Keratinocyte (primary cell): Measurements from ENCODE around the gene SCP2. TPM values are rescaled to one million over a fixed set of nuclear protein-coding genes. Genes with fewer than 3 reads are reported as not detected.

Source experiments
- DNase-seq: peaks from one replicate; pipeline ENCODE4 v3.0.0-alpha.2; 2011; ENCODE audit warnings: low read depth, missing footprints, low spot score
- FAIRE-seq: peaks from 2 replicates; lab custom pipeline; 2011; peaks lifted over from hg19 to GRCh38; lab: Jason Lieb, UNC
- H2AFZ ChIP-seq: 2 replicates; pipeline ENCODE4 v1.6.0; 2012; ENCODE audit warnings: low read length, control low read depth, inconsistent platforms; ENCODE audit not compliant: control insufficient read depth
- H3K27ac ChIP-seq: 2 replicates; pipeline ENCODE4 v1.5.1; 2011; ENCODE audit warnings: low read length; ENCODE audit not compliant: control insufficient read depth, insufficient read depth
- H3K27me3 ChIP-seq: 3 replicates; pipeline ENCODE4 v1.6.0; 2011; ENCODE audit warnings: low read length; ENCODE audit not compliant: control insufficient read depth, insufficient read depth; ENCODE audit errors: extremely low read depth
- H3K36me3 ChIP-seq, 2 experiments: 2 replicates in 1 of 2; 3 replicates in 1 of 2; pipeline ENCODE4 v1.5.1; 2011; ENCODE audit warnings: low read length in 2 of 2, mild to moderate bottlenecking in 1 of 2; ENCODE audit not compliant: control insufficient read depth in 2 of 2, insufficient read depth in 2 of 2; ENCODE audit errors: extremely low read depth in 1 of 2
- H3K4me1 ChIP-seq: 3 replicates; pipeline ENCODE4 v1.5.1; 2011; ENCODE audit warnings: low read length; ENCODE audit not compliant: control insufficient read depth, insufficient read depth; ENCODE audit errors: extremely low read depth
- H3K4me2 ChIP-seq: 3 replicates; pipeline ENCODE4 v1.6.0; 2011; ENCODE audit warnings: low read depth, low read length; ENCODE audit not compliant: control insufficient read depth, insufficient read depth; ENCODE audit errors: extremely low read depth
- H3K4me3 ChIP-seq, 3 experiments: fragments of 200-600 bp in 1 of 3; sonication (generic) in 1 of 3; 2 replicates in 2 of 3; 3 replicates in 1 of 3; pipeline ENCODE4 v1.5.1; 2011 to 2016; ENCODE audit warnings: low read length in 3 of 3, mild to moderate bottlenecking in 3 of 3, control low read depth in 2 of 3, inconsistent platforms in 1 of 3, low read depth in 1 of 3, mixed read lengths in 1 of 3, mixed run types in 1 of 3, moderate library complexity in 1 of 3; ENCODE audit not compliant: control insufficient read depth in 2 of 3, insufficient read depth in 2 of 3; ENCODE audit errors: extremely low read depth in 1 of 3
- H3K79me2 ChIP-seq: 2 replicates; pipeline ENCODE4 v1.6.0; 2012; ENCODE audit warnings: low read length; ENCODE audit not compliant: control insufficient read depth, insufficient read depth
- H3K9ac ChIP-seq: 3 replicates; pipeline ENCODE4 v1.6.0; 2011; ENCODE audit warnings: low read length; ENCODE audit not compliant: control insufficient read depth, insufficient read depth; ENCODE audit errors: extremely low read depth
- H3K9me1 ChIP-seq: 3 replicates; pipeline ENCODE4 v1.6.0; 2011; ENCODE audit warnings: low read length; ENCODE audit not compliant: control insufficient read depth, insufficient read depth; ENCODE audit errors: extremely low read depth
- H3K9me3 ChIP-seq: 2 replicates; pipeline ENCODE4 v1.5.1; 2012; ENCODE audit warnings: low read depth, low read length; ENCODE audit not compliant: control insufficient read depth
- H4K20me1 ChIP-seq: 3 replicates; pipeline ENCODE4 v1.6.0; 2011; ENCODE audit warnings: low read length; ENCODE audit not compliant: control insufficient read depth, insufficient read depth; ENCODE audit errors: extremely low read depth
- EZH2 ChIP-seq: IDR thresholded peaks from one replicate; pipeline ENCODE4 v1.6.1; 2012; ENCODE audit warnings: inconsistent platforms, mild to moderate bottlenecking, low read length, moderate library complexity
- dilution Hi-C: fragments of 300-500 bp; cut with MboI; formaldehyde crosslinking; loops from one replicate; pipeline ENCODE4 v1.7.0; 2020; ENCODE audit warnings: low sequenced_read_pairs; ENCODE audit not compliant: extremely low pct_ligation_motif_present
- polyA plus RNA-seq, 5 experiments: library from polyadenylated mRNA; depleted of rRNA in 3 of 5; stranded (reverse) in 3 of 5; stranded (forward) in 1 of 5; unstranded in 1 of 5; fragments of >200 nt; gene quantifications; 1 replicate in 1 of 5; 2 replicates in 3 of 5; 3 replicates in 1 of 5; pipeline versions ENCODE4 v1.2.1 to v1.2.3, GENCODE V29; 2011 to 2012; ENCODE audit warnings: missing spikeins in 2 of 5, low read depth in 1 of 5, low replicate concordance in 1 of 5
- TF ChIP-seq, protein P1 (sequence below), 3 experiments: IDR thresholded peaks in 1 of 3; conservative IDR thresholded peaks in 1 of 3; optimal IDR thresholded peaks in 1 of 3; 2 replicates in 2 of 3; 3 replicates in 1 of 3; pipeline versions ENCODE3 to v1.5.1; 2011; ENCODE audit warnings: low read length in 3 of 3, mild to moderate bottlenecking in 3 of 3, moderate library complexity in 2 of 3, control low read depth in 1 of 3, inconsistent platforms in 1 of 3; ENCODE audit not compliant: insufficient read depth in 2 of 3; ENCODE audit errors: extremely low read depth in 1 of 3

The SCP2 gene
- polyA plus RNA-seq, 1 donor (not counting 4 experiments of a cell fraction or from before 2014, with no cell fraction given): 116 TPM

DNA sequence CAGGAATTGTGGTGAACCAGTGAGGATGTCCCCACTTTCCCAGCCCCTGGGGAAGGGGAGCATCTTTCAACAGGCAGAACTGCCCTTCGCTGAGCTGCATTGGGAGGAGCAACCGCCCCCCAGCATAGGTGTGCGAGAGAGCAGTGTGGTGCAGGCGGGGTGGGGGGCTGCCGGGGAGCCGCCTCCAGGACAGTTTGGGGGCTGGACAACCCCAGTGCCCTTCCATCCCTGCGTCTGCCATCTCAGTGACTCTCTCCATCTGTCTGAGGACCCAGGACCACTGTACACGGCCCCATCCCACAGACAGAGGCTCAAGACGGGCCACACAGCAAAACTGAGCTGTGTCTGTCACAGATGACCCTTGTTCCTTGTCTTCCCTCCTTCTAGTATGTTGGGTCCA is 149.1 kb downstream of the SCP2 start:
- Histone ChIP-seq H3K4me3 (no peak overlapping the region), H3K36me3 (no peaks in the 10 kb centered on the region), H3K9me3 (no peaks in the 10 kb centered on the region), H3K4me2 (no peak overlapping the region), H3K9ac (no peak overlapping the region), H3K27ac (no peak overlapping the region), H3K79me2 (no peaks in the 10 kb centered on the region), H3K27me3 (peaks cover 5% of the 10 kb centered on the region), H3K9me1 (no peaks in the 10 kb centered on the region), H4K20me1 (no peaks in the 10 kb centered on the region), H3K4me1 (no peaks in the 10 kb centered on the region), H2AFZ (no peak overlapping the region)
- FAIRE-seq: no peak
- no peak for DNase-seq
- no peak for TF ChIP-seq EZH2
- TF ChIP-seq, protein P1, sequence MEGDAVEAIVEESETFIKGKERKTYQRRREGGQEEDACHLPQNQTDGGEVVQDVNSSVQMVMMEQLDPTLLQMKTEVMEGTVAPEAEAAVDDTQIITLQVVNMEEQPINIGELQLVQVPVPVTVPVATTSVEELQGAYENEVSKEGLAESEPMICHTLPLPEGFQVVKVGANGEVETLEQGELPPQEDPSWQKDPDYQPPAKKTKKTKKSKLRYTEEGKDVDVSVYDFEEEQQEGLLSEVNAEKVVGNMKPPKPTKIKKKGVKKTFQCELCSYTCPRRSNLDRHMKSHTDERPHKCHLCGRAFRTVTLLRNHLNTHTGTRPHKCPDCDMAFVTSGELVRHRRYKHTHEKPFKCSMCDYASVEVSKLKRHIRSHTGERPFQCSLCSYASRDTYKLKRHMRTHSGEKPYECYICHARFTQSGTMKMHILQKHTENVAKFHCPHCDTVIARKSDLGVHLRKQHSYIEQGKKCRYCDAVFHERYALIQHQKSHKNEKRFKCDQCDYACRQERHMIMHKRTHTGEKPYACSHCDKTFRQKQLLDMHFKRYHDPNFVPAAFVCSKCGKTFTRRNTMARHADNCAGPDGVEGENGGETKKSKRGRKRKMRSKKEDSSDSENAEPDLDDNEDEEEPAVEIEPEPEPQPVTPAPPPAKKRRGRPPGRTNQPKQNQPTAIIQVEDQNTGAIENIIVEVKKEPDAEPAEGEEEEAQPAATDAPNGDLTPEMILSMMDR (optimal IDR thresholded peaks at IDR 0.05 in 1 of 3, IDR thresholded peaks at IDR 0.05 in 1 of 3, conservative IDR thresholded peaks at IDR 0.05 in 1 of 3; ENCODE audit: extremely low read depth in 1 of 3, insufficient read depth in 2 of 3, low read length in 3 of 3): no peak
- dilution Hi-C loops: no loop called here

DNA sequence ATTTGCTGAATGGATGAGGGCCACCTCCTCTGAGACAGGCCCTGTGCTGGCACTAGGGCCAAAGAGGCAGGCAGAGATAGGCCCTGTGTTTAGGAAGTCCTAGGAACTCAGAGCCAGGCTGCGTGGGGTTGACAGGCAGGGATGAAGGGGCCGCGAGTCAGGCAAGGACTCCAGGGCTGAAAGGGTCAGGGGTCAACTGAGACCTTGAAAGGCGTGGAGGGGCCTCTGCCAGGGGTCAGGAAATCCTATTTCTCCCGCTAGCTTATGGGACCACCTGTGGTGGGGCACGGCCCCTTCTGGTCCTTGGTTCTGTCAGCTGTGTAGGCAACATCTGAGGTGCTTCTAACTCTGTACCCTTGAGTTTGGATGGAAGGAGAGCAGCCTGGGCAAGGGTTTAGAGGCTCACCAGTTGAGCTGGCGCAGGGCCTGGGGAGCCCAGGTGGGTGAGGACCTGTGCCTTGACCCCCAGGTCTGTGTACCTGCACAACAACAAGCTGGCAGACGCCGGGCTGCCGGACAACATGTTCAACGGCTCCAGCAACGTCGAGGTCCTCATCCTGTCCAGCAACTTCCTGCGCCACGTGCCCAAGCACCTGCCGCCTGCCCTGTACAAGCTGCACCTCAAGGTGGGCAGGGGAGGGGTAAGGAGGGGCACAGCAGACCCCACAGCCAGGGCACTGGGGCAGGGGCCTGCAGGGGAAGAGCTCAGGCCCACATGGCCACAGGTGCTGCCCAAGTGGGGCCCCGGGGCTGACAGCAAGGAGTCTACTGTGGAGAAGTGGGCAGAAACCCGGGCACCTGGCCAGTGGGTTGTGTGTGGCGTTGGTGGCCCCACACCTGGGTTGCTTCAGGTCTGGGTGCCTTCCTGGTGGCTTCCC is 149.9 kb downstream of the SCP2 start:
- H3K79me2 ChIP-seq: no peaks in the 10 kb centered on the region
- no peaks in the 10 kb centered on the region for H3K9me3 ChIP-seq
- H3K4me3 ChIP-seq: no peak overlapping the region
- no peak overlapping the region for H3K4me2 ChIP-seq
- DNase-seq: no peak
- no peak overlapping the region for H3K27ac ChIP-seq
- no peaks in the 10 kb centered on the region for H3K4me1 ChIP-seq
- no peak overlapping the region for H2AFZ ChIP-seq
- no peaks in the 10 kb centered on the region for H4K20me1 ChIP-seq
- H3K27me3 ChIP-seq: peaks cover 5% of the 10 kb centered on the region
- dilution Hi-C loops: no loop called here
- H3K9me1 ChIP-seq: no peaks in the 10 kb centered on the region
- TF ChIP-seq, protein P1 (optimal IDR thresholded peaks at IDR 0.05 in 1 of 3, IDR thresholded peaks at IDR 0.05 in 1 of 3, conservative IDR thresholded peaks at IDR 0.05 in 1 of 3; ENCODE audit: extremely low read depth in 1 of 3, insufficient read depth in 2 of 3, low read length in 3 of 3): no peak
- no peak for TF ChIP-seq EZH2
- no peak overlapping the region for H3K9ac ChIP-seq
- no peaks in the 10 kb centered on the region for H3K36me3 ChIP-seq
- no peak for FAIRE-seq
